ENCODE measurements around the gene YIPF2.

DNA sequence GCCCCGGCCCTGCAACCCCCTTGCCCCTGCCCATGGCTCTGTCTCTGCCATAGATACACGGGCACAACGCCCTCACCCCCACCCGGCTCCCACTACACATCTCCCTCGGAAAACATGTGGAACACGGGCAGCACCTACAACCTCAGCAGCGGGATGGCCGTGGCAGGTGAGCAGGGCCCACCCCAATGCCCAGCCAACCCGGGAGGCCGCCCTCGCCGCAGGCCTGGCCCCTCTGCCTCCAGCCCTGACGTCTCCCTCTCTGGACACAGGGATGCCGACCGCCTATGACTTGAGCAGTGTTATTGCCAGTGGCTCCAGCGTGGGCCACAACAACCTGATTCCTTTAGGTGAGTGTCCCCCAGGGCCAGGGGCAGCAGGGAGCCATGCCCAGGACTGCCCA, 7.7 kb downstream of the YIPF2 start:
- TF ChIP-seq, protein P1, sequence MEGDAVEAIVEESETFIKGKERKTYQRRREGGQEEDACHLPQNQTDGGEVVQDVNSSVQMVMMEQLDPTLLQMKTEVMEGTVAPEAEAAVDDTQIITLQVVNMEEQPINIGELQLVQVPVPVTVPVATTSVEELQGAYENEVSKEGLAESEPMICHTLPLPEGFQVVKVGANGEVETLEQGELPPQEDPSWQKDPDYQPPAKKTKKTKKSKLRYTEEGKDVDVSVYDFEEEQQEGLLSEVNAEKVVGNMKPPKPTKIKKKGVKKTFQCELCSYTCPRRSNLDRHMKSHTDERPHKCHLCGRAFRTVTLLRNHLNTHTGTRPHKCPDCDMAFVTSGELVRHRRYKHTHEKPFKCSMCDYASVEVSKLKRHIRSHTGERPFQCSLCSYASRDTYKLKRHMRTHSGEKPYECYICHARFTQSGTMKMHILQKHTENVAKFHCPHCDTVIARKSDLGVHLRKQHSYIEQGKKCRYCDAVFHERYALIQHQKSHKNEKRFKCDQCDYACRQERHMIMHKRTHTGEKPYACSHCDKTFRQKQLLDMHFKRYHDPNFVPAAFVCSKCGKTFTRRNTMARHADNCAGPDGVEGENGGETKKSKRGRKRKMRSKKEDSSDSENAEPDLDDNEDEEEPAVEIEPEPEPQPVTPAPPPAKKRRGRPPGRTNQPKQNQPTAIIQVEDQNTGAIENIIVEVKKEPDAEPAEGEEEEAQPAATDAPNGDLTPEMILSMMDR (IDR thresholded peaks at IDR 0.05), result no peak
- no peak for TF ChIP-seq EP300 (IDR thresholded peaks at IDR 0.05)
- no peak for TF ChIP-seq POLR2A (IDR thresholded peaks at IDR 0.05)
- no peak for TF ChIP-seq POLR2AphosphoS5 (IDR thresholded peaks at IDR 0.05)

All from upper lobe of left lung (tissue), 4 donors.